Thoracic aorta (tissue), 2 donors: ENCODE measurements around the gene NANOS3. TPM values are rescaled to one million over a fixed set of nuclear protein-coding genes. Genes with fewer than 3 reads are reported as not detected.

Source experiments
- ATAC-seq: fragments of 150-250 bp; one replicate; pipeline ENCODE4 v1.8.0; 2017; ENCODE audit warnings: low read depth; ENCODE audit not compliant: insufficient number of reproducible peaks, low FRiP score
- DNase-seq: peaks from one replicate; pipeline ENCODE4 v3.0.0-alpha.2; 2020; ENCODE audit warnings: low spot score
- H3K27ac ChIP-seq, 2 donors: fragments of 200-600 bp; sonication (generic); 1 replicate in 1 of 2; 2 replicates in 1 of 2; pipeline ENCODE4 v1.5.1; 2016; ENCODE audit warnings: mild to moderate bottlenecking in 2 of 2, moderate library complexity in 2 of 2
- H3K27me3 ChIP-seq: fragments of 200-600 bp; sonication (generic); replicated peaks from 2 replicates; pipeline ENCODE4 v1.6.0; 2016; ENCODE audit warnings: mild to moderate bottlenecking; ENCODE audit not compliant: insufficient read depth
- H3K36me3 ChIP-seq: fragments of 200-600 bp; sonication (generic); one replicate; pipeline ENCODE4 v1.5.1; 2016
- H3K4me1 ChIP-seq, 2 donors: fragments of 200-600 bp; sonication (generic); 1 replicate in 1 of 2; 2 replicates in 1 of 2; pipeline versions ENCODE4 v1.5.1 to v1.6.0; 2016; ENCODE audit warnings: low read depth in 2 of 2, mild to moderate bottlenecking in 1 of 2; ENCODE audit not compliant: control insufficient read depth in 1 of 2
- H3K4me3 ChIP-seq: fragments of 200-600 bp; sonication (generic); 2 replicates; pipeline ENCODE4 v1.5.1; 2016; ENCODE audit warnings: mild to moderate bottlenecking
- H3K9me3 ChIP-seq: fragments of 200-600 bp; sonication (generic); 2 replicates; pipeline ENCODE4 v1.5.1; 2016
- CTCF ChIP-seq: fragments of 200-600 bp; sonication (generic); IDR thresholded peaks from one replicate; pipeline ENCODE4 v1.5.1; 2019; ENCODE audit warnings: antibody characterized with exemption
- total RNA-seq, 2 donors: library from RNA; depleted of rRNA; stranded (reverse); fragments of >200 nt; gene quantifications; one replicate each; pipeline versions ENCODE4 v1.1.0 to v1.2.3, GENCODE V29; 2016

NANOS3 gene
- total RNA-seq, 2 donors from 2014 or later, result not detected

GRCh38 chr19:13838435-13839129, 38.4 kb upstream of the NANOS3 start:
- no peak for TF ChIP-seq CTCF
- Histone ChIP-seq H3K4me1 (peaks cover 53 to 59% of the 10 kb centered on the region in 2 donors), H3K27ac (peak overlapping the region; percentile 100), H3K36me3 (peaks cover 34% of the 10 kb centered on the region), H3K9me3 (no peaks in the 10 kb centered on the region), H3K4me3 (peak overlapping the region; percentile 96), H3K27me3 (no peaks in the 10 kb centered on the region)
- DNase-seq (no peak), ATAC-seq (no peak)

GRCh38 chr19:13839130-13839937, 37.6 kb upstream of the NANOS3 start:
- H3K9me3 ChIP-seq, result no peaks in the 10 kb centered on the region
- peaks cover 29% of the 10 kb centered on the region for H3K36me3 ChIP-seq
- H3K4me1 ChIP-seq, result peaks cover 52 to 59% of the 10 kb centered on the region in 2 donors

DNA sequence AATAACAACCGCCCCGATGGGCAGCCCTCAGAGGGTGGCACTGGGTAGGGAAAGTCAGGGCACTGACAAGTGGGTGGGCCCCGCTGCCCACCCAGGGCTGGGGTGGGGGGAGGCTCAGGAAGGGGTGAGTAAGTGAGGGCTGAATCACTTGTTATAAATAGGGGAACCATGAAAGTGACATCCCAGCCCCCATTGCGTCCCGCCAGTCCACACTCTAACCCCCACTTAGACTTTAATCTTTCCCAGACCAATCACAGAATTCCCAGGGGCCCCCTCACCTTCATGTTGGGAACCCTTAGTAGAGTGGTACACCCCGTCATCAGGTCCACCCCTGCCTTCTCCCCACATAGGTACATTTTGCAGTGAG, 37.0 kb upstream of the NANOS3 start:
- Histone ChIP-seq H3K27ac (peak overlapping the region; percentile 100), H3K36me3 (peaks cover 24% of the 10 kb centered on the region), H3K27me3 (no peaks in the 10 kb centered on the region), H3K4me1 (peaks cover 46 to 53% of the 10 kb centered on the region in 2 donors), H3K4me3 (peak overlapping the region; percentile 96), H3K9me3 (no peaks in the 10 kb centered on the region)
- DNase-seq (no peak), ATAC-seq (peak; percentile 6)
- no peak for TF ChIP-seq CTCF

More at GRCh38 chr19:13839130-13839937, 37.6 kb upstream of the NANOS3 start:
- Histone ChIP-seq H3K27me3 (no peaks in the 10 kb centered on the region), H3K4me3 (peak overlapping the region; percentile 96), H3K27ac (peak overlapping the region; percentile 100)
- DNase-seq (peak; percentile 65), ATAC-seq (peak; percentile 24)
- TF ChIP-seq CTCF, result peak; percentile 16

DNA sequence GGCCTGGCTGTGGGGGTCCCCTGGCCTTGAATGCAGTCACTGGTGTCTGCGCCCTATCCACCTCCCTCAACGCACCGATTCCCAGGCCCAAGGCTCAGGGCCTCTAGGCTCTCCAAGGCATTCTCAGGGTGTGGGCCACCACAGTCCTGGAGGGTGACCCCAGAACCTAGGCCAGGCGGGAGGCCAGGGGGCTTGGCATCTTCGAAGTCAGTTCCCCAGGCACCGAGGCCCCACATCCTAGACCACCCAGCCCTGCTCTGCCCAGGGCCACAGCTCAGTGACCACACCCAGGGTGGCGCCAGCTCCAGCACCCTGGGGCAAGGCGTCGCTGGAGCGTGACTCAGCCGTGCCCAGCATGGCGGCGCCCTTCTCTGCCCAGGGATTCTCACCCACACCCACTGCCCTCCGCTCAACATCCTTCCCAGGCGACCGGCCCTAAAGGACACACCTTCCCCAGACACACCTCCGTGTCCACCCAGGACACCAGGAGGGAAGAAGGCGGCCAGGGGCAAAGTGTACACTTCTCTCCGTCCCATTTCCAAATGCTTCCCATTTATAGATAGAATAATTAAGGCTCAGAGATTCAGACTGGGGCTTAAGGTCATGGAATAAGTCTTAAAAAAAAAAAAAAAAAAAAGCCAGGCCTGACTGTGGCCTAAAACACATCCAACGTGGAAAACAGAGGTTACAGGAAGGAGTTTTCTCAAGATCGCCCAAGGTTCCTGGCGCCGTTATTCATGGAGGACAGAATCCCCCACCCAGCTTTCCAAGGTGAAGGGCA, 36.4 kb upstream of the NANOS3 start:
- no peak for DNase-seq
- Histone ChIP-seq H3K36me3 (peaks cover 19% of the 10 kb centered on the region), H3K27ac (peak overlapping the region; percentile 100), H3K4me1 (peaks cover 45 to 47% of the 10 kb centered on the region in 2 donors), H3K9me3 (no peaks in the 10 kb centered on the region), H3K27me3 (no peaks in the 10 kb centered on the region), H3K4me3 (peak overlapping the region; percentile 96)
- no peak for TF ChIP-seq CTCF
- ATAC-seq, result no peak
